ENCODE data around the gene SLC1A1. TPM values are rescaled to one million over a fixed set of nuclear protein-coding genes. Genes with fewer than 3 reads are reported as not detected.
"Not testable (repeated sequence)": the region's sequence is repeated elsewhere in the genome, so short reads cannot be mapped to it uniquely, and the experiment has no call there.

SLC1A1 gene
- polyA plus RNA-seq, 3 donors: 17.9 to 25.4 (median 18.2) TPM

DNA sequence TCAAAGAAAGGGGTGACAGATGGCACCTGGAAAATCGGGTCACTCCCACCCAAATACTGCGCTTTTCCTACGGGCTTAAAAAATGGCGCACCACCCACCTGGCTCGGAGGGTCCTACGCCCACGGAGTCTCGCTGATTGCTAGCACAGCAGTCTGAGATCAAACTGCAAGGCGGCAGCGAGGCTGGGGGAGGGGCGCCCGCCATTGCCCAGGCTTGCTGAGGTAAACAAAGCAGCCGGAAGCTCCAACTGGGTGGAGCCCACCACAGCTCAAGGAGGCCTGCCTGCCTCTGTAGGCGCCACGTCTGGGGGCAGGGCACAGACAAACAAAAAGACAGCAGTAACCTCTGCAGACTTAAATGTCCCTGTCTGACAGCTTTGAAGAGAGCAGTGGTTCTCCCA is 115.8 kb downstream of the SLC1A1 start:
- DNase-seq: not testable (repeated sequence)

DNA sequence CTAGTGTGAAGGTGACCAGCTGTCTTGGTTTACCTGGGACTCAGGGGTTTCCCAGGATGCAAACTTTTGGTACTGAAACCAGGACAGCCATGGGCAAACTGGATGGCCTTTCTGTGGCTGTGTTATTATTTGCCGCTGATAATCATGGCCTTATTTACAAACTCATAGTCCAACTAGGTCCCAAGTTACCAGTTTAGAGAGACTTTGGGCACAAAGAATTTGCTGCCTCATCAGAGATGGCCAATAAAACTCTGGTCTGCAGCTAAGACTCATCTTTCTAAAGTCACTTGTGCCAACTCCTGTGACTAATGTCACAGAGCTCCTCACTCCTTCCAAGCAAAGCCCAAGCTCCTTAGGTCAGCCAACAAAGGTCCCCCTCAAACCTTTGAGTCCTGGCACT is 124.4 kb downstream of the SLC1A1 start:
- DNase-seq: no peak

DNA sequence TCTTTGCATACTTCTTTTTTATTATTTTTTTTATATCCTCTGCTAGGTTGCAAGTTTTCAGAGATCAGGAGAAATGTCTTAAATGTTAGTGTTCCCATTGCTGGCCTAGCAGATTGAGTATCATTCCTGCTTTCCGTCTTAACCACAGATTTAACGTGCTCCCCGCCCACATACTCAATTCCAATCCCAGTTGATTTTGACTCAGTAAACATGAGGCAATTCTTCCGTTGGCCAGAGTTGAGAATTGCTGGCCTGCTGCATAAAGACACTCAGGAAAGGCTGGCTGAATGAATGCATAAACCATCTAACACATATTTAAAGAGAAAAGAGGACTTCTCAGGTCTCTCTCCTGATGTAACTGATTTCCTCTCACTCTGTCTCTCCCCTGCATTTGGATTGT is 125.0 kb downstream of the SLC1A1 start:
- DNase-seq: no peak

DNA sequence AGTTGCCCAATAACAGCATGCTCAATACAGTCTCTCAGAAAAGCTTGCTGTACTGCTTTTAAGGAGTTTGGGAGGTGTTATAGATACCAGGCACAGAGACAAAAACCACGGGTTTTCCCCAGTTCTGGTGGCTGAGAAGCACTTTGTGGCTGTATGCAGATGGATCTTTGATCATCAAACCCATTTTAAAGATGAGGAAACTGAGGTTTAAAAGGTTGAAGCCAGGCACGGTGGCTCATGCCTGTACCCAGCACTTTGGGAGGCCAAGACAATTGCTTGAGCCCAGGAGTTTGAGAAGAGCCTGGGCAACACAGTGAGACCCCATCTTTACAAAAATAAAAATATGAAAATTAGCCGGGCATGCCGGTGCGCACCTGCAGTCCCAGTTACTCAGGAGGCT is 125.5 kb downstream of the SLC1A1 start:
- DNase-seq: no peak

DNA sequence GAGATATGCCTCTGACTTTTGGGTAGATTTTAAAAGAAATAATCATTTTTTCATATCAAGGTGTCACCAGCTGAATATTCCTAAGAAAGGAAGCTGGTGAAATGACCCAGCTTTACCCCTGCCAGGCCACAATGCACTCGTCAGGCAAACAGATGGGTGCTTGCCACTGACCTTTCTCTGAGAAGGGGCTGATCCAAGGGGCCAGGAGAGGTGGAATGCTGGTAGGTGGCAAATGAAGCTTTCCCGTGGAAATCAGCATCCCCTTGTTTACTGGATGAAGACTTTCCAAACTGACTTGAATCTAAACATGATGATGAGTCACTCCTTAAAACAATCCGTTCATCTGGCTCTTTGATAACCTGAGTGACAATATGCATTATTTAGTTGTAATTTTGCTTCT is 127.5 kb downstream of the SLC1A1 start:
- no peak for DNase-seq

DNA sequence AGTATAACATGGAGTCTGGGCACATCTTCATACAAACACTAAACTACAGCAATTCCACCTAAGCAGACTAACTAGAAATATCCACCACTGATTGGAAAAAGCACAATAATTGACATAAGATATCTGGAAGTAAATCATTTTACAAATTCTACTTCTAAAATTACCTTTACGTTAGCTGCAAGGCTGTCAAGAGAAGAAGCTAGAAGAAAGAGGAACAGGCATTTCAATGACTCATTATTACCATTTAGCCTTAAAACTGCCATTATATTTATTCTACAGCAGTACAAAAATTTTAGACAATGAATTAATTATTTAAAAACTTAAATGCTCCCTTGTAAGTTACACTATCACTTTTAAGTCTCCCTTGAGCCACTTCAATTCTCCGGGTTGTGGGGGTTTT is 128.4 kb downstream of the SLC1A1 start:
- no peak for DNase-seq

DNA sequence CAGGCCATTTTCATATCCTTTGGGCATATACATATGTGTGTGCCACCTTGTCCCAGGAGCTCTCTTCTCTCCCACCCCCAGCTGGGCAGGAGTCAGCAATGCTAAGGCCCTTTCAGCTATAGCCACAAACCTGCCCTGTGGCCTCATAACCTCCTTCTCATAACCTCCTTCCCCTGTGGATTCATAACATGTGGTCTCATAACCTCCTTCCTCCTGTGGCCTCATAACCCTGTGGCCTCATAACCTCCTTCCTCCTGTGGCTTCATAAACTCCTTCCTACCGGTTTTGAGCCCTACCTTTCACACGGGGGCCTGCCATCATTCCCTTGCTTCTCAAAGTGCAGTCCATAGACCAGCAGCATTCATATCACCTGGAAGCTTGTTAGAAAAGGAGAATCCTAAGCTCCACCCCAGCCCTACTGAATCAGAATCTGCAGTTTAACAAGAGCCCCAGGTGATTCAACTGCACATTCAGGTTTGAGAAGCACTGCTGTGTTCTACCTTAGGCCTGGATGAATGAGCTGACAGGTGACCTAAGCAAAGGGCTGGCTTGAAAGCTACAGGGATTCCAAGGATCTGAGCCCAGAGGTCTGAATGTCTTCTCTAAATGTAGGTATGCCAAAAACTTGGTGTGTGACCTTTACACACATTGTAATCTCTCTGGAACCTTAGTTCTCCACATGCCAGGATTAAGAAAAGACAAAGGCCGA is 129.9 kb downstream of the SLC1A1 start:
- no peak for DNase-seq

DNA sequence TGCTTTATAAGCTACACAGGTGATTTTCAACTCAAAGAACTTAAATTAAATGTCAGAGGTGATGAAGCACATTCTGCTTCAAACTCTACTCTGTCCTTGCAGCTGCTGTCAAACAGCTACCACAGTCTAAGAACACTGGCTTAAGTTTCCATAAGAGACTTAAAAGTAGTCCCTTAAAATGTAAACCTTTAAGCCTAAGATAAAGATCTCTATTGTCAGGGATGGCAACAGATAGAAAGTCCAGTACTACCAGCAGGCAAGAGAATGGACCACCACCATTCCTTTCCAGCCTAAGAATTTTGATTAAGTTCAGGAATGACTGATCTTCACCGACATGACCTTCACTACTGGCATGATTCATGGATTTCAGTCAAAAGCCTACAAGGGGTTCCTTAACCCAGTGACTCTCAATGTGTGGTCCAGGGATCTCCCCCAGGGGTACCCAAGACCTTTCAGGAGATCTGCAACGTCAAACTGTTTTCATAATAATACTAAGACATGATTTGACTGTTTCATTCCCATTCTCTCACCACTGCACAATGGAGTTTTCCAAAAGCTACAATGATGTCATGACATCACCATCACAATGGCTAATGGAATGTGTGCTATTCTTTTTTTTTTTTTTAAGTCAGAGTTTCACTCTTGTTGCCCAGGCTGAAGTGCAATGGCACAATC is 130.8 kb downstream of the SLC1A1 start:
- DNase-seq: no peak

DNA sequence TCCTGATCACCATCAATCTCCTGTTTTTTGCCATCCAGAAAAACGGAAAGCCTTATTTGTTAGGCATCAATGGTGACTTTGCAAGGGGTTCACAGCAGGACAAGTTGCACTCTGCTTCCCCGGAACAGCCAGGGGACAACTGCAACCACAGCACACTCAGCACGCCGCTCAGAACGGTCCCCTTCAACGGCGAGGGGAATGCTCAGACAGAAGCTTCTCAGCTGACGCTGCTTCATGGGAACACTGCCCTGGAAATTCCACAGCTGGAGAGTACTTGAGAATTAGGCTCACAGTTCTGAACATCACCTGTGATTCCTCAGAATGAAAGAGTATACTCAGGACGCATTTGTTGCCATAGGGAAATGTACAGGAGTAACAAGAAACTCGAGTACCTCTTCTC is 131.7 kb downstream of the SLC1A1 start:
- no peak for DNase-seq

DNA sequence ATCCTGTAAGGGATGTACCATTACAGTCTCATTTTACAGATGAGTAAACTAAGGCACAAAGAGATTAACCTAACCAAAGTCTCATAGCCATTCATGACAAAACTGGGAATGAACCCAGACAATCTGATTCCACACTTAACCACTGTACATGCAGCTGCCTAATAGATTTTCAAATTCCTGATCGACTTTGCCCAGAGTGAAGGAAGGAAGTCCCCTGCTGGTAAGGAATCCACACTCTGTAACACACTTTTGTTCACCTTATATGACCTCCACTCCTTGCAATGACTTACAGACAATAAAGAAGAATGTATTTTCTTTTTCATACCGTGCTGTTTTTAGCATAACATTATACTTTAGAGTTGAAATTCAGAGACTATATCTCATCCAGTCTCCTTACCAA is 140.6 kb downstream of the SLC1A1 start:
- DNase-seq: no peak

Other genes starting within 250 kb of the SLC1A1 start
- 10 to 100 TPM; 21.1 to 34.5 (median 29.6) TPM for gene GLIS3, start 190.4 kb upstream of the SLC1A1 start, polyA plus RNA-seq (ENCODE audit: insufficient read length in 3 of 3)
- 10 to 100 TPM; 16.2 to 18.1 (median 17.3) TPM for gene PLPP6, start 171.8 kb downstream of the SLC1A1 start, polyA plus RNA-seq (ENCODE audit: insufficient read length in 3 of 3)
- gene SPATA6L, start 176.0 kb downstream of the SLC1A1 start, polyA plus RNA-seq (ENCODE audit: insufficient read length in 3 of 3): 1 to 10 TPM; 2.5 to 6.7 (median 4.6) TPM
- gene CDC37L1, start 189.1 kb downstream of the SLC1A1 start, polyA plus RNA-seq (ENCODE audit: insufficient read length in 3 of 3): 10 to 100 TPM; 18.8 to 19.3 (median 19.2) TPM